Body of pancreas (tissue), 4 donors: ENCODE results near the gene C11orf71. TPM values are rescaled to one million over a fixed set of nuclear protein-coding genes. Genes with fewer than 3 reads are reported as not detected.

ENCODE experiments used
- ATAC-seq: fragments of 150-250 bp; one replicate; pipeline ENCODE4 v1.9.1; 2016
- DNase-seq, 4 donors: peaks; one replicate each; pipeline ENCODE4 v3.0.0-alpha.2; 2019
- H3K27ac ChIP-seq, 4 donors: fragments of 200-600 bp; sonication (generic); 1 replicate in 3 of 4; 2 replicates in 1 of 4; pipeline versions ENCODE4 v1.5.1 to v1.6.1; 2016 to 2019; ENCODE audit warnings: mild to moderate bottlenecking in 1 of 4, mixed read lengths in 1 of 4, moderate library complexity in 1 of 4
- H3K27me3 ChIP-seq, 2 donors: fragments of 200-600 bp; sonication (generic); one replicate each; pipeline ENCODE4 v1.6.0; 2016; ENCODE audit warnings: mild to moderate bottlenecking in 1 of 2
- H3K36me3 ChIP-seq, 2 donors: fragments of 200-600 bp; sonication (generic); replicated peaks in 1 of 2; 2 replicates each; pipeline ENCODE4 v1.5.1; 2016; ENCODE audit warnings: low read depth in 2 of 2; ENCODE audit not compliant: insufficient read depth in 1 of 2
- H3K4me1 ChIP-seq: fragments of 200-600 bp; sonication (generic); one replicate; pipeline ENCODE4 v1.6.0; 2016
- H3K4me3 ChIP-seq, 2 donors: fragments of 200-600 bp; sonication (generic); 1 replicate in 1 of 2; 2 replicates in 1 of 2; pipeline ENCODE4 v1.5.1; 2016 to 2019
- H3K9me3 ChIP-seq, 3 donors: fragments of 200-600 bp; sonication (generic); 1 replicate in 2 of 3; 2 replicates in 1 of 3; pipeline ENCODE4 v1.5.1; 2016
- CTCF ChIP-seq, 7 experiments: fragments of 450-650 bp in 4 of 7; fragments of 200-600 bp in 3 of 7; sonication (generic) in 3 of 7; IDR thresholded peaks; one replicate each; pipeline ENCODE4 v1.5.1; 2016 to 2019; ENCODE audit warnings: antibody characterized with exemption in 7 of 7
- POLR2A ChIP-seq, 3 donors: fragments of 450-650 bp; IDR thresholded peaks; one replicate each; pipeline ENCODE4 v1.6.1; 2016; ENCODE audit warnings: antibody characterized with exemption in 3 of 3, mild to moderate bottlenecking in 2 of 3
- WGBS, 2 donors: methylation state at CpG; one replicate each; pipeline ENCODE4 v1.1.5; 2017; 5-methylcytosine and 5-hydroxymethylcytosine counted together
- intact Hi-C: fragments of 100-400 bp; cut with DNase I; formaldehyde crosslinking; loops from one replicate; pipeline ENCODE4 v1.15.1; 2023
- total RNA-seq, 2 donors: library from RNA; depleted of rRNA; stranded (reverse); fragments of >200 nt; gene quantifications; one replicate each; pipeline ENCODE4 v1.1.0, GENCODE V29; 2016

The C11orf71 gene
- total RNA-seq, 2 donors from 2014 or later = 5.4 to 8.2 TPM

GRCh38 chr11:114386545-114386944 lies 13.8 kb downstream of the C11orf71 start:
- H3K27ac ChIP-seq = no peak overlapping the region

DNA sequence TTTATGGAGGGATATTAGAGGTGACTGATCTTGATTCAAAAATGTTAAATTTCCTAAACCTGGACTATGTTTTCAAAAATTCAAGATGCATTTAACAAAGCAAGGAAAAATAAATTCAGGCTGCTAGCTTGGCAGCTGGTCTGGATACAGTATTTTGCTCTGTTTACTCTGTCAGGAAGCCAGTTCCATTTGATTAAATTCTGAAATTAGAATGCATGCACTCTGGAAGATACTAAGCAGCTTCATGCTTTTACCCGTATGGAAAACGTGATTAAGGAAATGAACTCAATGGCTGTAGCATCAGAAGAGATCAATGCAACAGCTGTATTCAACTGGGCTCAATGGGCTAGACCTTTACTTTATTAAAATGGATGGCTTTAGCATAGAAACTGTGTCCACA lies 14.2 kb downstream of the C11orf71 start:
- no peak for DNase-seq

More at GRCh38 chr11:114386545-114386944, 13.8 kb downstream of the C11orf71 start:
- Histone ChIP-seq H3K9me3 (no peaks in the 10 kb centered on the region), H3K27me3 (no peaks in the 10 kb centered on the region), H3K4me3 (no peak overlapping the region), H3K36me3 (no peaks in the 10 kb centered on the region), H3K4me1 (no peaks in the 10 kb centered on the region)
- ATAC-seq = no peak
- no peak for DNase-seq
- TF ChIP-seq POLR2A (IDR thresholded peaks at IDR 0.05) (no peak), CTCF (IDR thresholded peaks at IDR 0.05) (no peak)
- 79 to 96% methylated on average over 1 of the region's 1 CpG for WGBS, 2 donors
- intact Hi-C loops = no loop called here

DNA sequence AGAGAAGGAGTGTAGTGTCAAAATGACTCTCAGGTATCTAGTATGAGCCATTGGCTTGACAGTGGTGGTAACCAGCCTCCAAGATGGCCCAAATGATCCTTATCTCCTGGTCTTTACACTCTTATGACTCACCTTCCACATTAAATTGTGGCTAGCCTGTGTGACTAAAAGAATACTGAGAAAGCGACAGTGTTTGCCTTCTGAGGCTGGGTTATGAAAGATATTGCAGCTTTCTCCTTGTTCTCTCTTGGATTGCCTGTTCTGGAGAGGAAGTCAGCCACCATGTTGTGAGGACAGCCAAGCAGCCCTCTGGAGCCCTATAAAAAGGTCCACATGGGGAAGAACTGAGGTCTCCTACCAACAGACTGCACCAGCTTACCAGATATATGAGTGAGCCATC lies 15.8 kb downstream of the C11orf71 start:
- no peak overlapping the region for H3K27ac ChIP-seq
- TF ChIP-seq CTCF (IDR thresholded peaks at IDR 0.05) (no peak), POLR2A (IDR thresholded peaks at IDR 0.05) (no peak)
- H3K27me3 ChIP-seq = no peaks in the 10 kb centered on the region
- WGBS, 2 donors = 67 to 81% methylated on average over 1 of the region's 1 CpG
- intact Hi-C loops = no loop called here
- no peaks in the 10 kb centered on the region for H3K36me3 ChIP-seq
- ATAC-seq (no peak), DNase-seq (no peak)
- no peaks in the 10 kb centered on the region for H3K9me3 ChIP-seq
- no peaks in the 10 kb centered on the region for H3K4me1 ChIP-seq
- no peak overlapping the region for H3K4me3 ChIP-seq

More for the DNA sequence above, 14.2 kb downstream of the C11orf71 start:
- TF ChIP-seq POLR2A (IDR thresholded peaks at IDR 0.05) = no peak
- no peak for TF ChIP-seq CTCF (IDR thresholded peaks at IDR 0.05)
- intact Hi-C loops = no loop called here
- no peak overlapping the region for H3K27ac ChIP-seq
- H3K9me3 ChIP-seq = no peaks in the 10 kb centered on the region
- H3K27me3 ChIP-seq = no peaks in the 10 kb centered on the region
- no peak for ATAC-seq
- H3K36me3 ChIP-seq = no peaks in the 10 kb centered on the region
- H3K4me3 ChIP-seq = no peak overlapping the region
- 33 to 35% methylated on average over 2 of the region's 2 CpGs for WGBS, 2 donors
- H3K4me1 ChIP-seq = no peaks in the 10 kb centered on the region

GRCh38 chr11:114382509-114382908 lies 17.8 kb downstream of the C11orf71 start:
- ATAC-seq = no peak
- Histone ChIP-seq H3K36me3 (no peaks in the 10 kb centered on the region), H3K27ac (no peak overlapping the region), H3K4me1 (no peaks in the 10 kb centered on the region), H3K27me3 (no peaks in the 10 kb centered on the region), H3K4me3 (no peak overlapping the region), H3K9me3 (no peaks in the 10 kb centered on the region)
- 74 to 78% methylated on average over 3 of the region's 3 CpGs for WGBS, 2 donors
- TF ChIP-seq CTCF (IDR thresholded peaks at IDR 0.05) (no peak), POLR2A (IDR thresholded peaks at IDR 0.05) (no peak)
- intact Hi-C loops = no loop called here
- DNase-seq = no peak

- ATAC-seq (no peak), DNase-seq (no peak)
- Histone ChIP-seq H3K9me3 (no peaks in the 10 kb centered on the region), H3K27me3 (peaks cover 0 to 5% of the 10 kb centered on the region in 2 donors), H3K4me1 (no peaks in the 10 kb centered on the region), H3K4me3 (no peak overlapping the region), H3K36me3 (no peaks in the 10 kb centered on the region), H3K27ac (no peak overlapping the region)
- intact Hi-C loops = no loop called here
- 67 to 70% methylated on average over 5 of the region's 5 CpGs for WGBS, 2 donors
- TF ChIP-seq POLR2A (IDR thresholded peaks at IDR 0.05) (no peak), CTCF (IDR thresholded peaks at IDR 0.05) (no peak)
These were observed 20.8 kb downstream of the C11orf71 start for GRCh38 chr11:114379394-114380069.
